Stimulated activated CD4-positive, alpha-beta T cell treated with anti-CD3 and anti-CD28 coated beads, Interleukin-4, amount 100 ng/mL, for 48 hours (primary cell): Measurements from ENCODE around the gene PIGX.

ENCODE experiments used
- DNase-seq, 2 donors: peaks; one replicate each; pipeline ENCODE4 v3.0.0-alpha.2; 2020; ENCODE audit warnings: low read depth in 2 of 2

PIGX gene

GRCh38 chr3:196757876-196758739, 45.9 kb downstream of the PIGX start:
- DNase-seq = peak in 1 of 2 donors; percentile 4

DNA sequence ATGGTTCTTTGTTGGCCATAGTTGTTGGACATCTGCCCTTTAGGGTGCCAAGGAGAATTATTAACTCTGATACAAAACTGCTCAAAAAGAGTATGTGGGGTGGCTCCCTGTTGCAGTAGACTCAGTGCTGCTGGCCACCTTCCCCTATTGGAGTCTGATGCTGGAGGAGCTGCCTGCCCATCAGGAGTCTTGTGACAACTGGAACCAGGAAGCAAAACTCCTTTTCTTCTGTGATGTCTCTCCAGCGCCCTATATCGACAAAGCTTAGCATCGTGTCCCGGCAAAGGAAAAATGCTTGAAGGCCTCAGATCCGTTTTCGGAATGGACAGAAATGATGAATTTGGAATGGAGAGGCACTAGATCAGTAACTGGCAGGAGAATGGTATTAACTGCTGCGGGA, 51.0 kb downstream of the PIGX start:
- no peak for DNase-seq

DNA sequence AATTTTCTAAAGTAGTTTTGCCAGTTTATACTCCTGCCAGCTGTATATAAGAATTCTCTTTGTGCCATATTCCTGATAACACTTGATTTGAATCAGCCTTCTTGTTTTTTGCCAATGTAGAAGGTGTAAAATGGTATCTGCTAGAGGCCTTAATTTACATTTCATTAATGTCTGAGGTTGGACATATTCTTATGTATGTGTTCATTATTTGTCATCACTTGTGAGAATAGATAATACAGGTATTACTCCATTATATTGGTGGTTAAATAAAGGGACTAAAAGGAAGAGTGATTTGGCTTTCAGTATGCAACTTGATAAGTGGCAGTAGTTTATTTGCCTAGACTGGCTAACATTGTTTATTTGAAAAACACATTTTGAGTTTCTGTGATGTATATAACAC, 53.3 kb downstream of the PIGX start:
- DNase-seq = no peak

- no peak for DNase-seq
Measured at GRCh38 chr3:196771067-196771466, 58.9 kb downstream of the PIGX start.

DNA sequence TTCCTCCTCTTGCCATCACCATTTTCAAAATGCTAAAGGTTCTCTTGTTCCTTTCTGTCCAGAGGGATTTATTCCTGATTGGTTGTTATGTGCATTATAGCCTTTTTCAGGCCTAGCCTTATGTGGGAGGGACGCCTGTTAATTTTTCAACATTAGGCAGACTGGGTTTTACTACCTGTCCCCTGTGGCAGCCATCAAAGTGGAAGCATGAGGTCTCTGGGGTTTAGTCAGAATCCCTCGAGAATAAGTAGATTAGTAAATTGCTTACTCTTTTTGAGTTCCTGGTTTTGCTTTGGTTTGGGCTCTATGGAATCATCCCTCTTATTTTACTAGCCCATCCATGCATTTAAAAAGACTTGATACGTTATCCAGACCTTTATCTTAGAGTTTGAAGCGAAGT, 59.9 kb downstream of the PIGX start:
- DNase-seq = no peak

DNA sequence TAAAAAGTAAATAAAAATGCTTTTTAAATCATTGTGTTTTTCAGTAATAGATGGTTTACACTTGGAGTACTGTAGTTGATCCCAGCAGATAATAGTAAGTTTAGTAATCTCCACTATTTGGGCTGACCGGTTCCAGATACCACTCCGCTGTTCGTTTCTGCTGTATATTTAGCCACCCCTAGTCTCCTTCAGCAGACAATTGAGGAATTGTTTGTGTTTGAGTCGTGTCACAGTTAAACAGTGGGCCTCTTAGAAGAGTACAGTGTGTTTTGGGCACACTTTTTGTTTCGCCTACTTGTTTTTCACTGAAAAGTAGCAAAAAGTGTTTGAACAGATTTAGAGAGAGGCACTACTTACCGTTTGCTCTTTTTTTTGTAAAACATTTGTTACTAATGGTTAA, 60.7 kb downstream of the PIGX start:
- no peak for DNase-seq

- DNase-seq = no peak
Measured at GRCh38 chr3:196774191-196774820, 62.1 kb downstream of the PIGX start.

DNA sequence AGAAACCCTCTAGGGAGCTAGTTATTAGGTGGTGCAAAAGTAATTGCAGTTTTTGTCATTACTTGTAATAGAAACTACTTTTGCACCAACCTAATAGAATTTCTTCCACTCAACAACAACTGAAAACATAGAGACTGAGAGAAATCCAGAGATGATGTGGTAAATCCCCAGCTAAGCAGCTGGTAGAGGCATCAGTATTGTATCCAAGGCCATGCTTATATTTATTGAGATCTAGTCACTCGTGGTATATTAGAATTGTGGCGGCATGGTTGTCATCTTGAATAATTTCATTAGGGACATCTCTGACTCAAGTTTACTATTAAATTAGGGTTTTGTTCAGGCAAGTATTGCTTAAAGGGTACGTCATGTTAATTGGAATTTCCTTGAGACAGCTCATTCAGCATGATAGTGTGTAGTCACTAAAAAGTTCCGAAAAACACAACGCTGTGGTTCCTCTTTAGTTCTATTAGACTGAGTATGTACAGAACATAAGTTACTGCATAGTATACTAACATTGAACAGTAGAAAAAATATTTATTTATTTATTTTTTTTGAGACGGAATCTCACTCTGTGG, 62.8 kb downstream of the PIGX start:
- no peak for DNase-seq

DNA sequence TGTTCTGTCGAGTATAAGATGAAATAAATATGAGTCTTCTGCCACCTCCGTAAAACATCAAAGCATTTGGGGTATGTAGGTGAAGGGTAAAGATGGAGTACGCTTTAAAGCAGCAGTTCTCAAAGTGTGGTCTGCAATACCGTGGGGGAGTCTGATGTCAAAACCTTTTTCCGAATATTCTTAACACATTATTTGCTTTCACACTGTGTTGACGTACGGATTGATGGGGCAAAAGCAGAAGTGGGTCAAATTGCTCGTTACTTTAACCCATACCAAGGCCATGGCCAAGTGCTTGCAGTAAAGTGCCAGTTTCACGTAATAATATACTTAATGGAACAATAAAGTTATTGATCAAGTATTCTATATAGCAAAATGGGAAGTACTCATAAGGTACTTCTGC, 63.8 kb downstream of the PIGX start:
- DNase-seq = no peak

DNA sequence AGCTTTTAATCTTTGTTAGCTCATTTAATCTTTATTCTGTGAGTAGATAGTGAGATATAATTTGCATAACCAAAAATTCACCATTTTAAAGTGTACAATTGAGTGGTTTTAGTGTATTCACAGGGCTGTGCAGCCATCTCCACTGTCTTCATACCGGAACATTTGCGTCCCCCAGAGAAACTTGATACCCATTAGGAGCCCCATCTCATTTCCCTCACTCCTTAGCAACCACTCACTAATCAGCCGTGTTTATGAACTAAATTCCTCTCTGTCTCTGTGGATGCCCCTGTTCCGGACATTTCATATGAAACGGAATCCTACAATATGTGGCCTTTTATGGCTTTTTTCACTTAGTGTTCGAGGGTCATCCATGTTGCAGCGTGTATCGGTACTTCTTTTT, 65.7 kb downstream of the PIGX start:
- no peak for DNase-seq

DNA sequence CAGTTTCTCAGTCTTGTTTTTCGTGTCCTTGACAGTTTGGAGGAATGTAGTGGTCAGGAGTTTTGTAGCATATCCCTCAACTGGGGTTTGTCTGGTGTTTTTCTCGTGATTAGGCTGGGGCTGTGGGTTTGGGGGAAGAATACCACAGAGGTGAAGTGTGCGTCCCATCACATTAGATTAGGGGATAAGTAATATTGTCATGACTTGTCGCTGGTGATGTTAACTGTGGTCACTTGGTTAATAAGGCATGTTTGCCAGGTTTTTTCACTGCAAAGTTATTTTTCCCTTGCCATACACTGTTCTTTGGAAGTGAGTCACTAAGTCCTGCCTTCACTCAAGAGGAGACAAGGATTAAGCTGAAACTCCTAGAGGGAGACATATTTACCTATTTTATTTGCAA, 66.6 kb downstream of the PIGX start:
- no peak for DNase-seq

- no peak for DNase-seq
Measured at GRCh38 chr3:196782511-196782910, 70.3 kb downstream of the PIGX start.
